ENCODE results near the gene GTF2A1.

- TF ChIP-seq EZH2 (IDR thresholded peaks at IDR 0.05; ENCODE audit: insufficient read depth, poor library complexity, severe bottlenecking): no peak
- no peak for TF ChIP-seq EZH2phosphoT487 (IDR thresholded peaks at IDR 0.05; ENCODE audit: insufficient read depth, low read depth)
These were observed 8.9 kb downstream of the GTF2A1 start for GRCh38 chr14:81211844-81212243.
